ENCODE results near the gene FAM78A.

- TF ChIP-seq CTCF (IDR thresholded peaks at IDR 0.05), result no peak
- no peak for TF ChIP-seq POLR2AphosphoS5 (IDR thresholded peaks at IDR 0.05)
Measured at GRCh38 chr9:131258186-131258585, 18.1 kb downstream of the FAM78A start.
